ENCODE data around the gene NSUN2.

GRCh38 chr5:6556802-6557102 is 76.1 kb downstream of the NSUN2 start:
- TF ChIP-seq CTCF (conservative IDR thresholded peaks at IDR 0.05; ENCODE audit: low read depth, low read length) (no peak), RFX5 (IDR thresholded peaks at IDR 0.05; ENCODE audit: low read depth, low read length) (no peak), POLR2A (IDR thresholded peaks at IDR 0.05; ENCODE audit: low read depth, low read length) (no peak), RAD21 (IDR thresholded peaks at IDR 0.05; ENCODE audit: low read length) (no peak), CHD1 (IDR thresholded peaks at IDR 0.05; ENCODE audit: low read depth, low read length) (no peak), MAZ (IDR thresholded peaks at IDR 0.05; ENCODE audit: borderline replicate concordance, low read depth, low read length) (no peak), FOS (IDR thresholded peaks at IDR 0.05; ENCODE audit: low read depth, low read length) (no peak), NFE2L2 (IDR thresholded peaks at IDR 0.05; ENCODE audit: low read depth, low read length) (no peak), MXI1 (IDR thresholded peaks at IDR 0.05; ENCODE audit: borderline replicate concordance, low read depth, low read length) (no peak), SMC3 (IDR thresholded peaks at IDR 0.05; ENCODE audit: low read depth, low read length) (no peak), ELK1 (IDR thresholded peaks at IDR 0.05; ENCODE audit: borderline replicate concordance, low read depth, low read length) (no peak), BHLHE40 (IDR thresholded peaks at IDR 0.05; ENCODE audit: low read depth, low read length) (no peak), RCOR1 (IDR thresholded peaks at IDR 0.05; ENCODE audit: insufficient replicate concordance, low read length) (no peak), MAFK (IDR thresholded peaks at IDR 0.05; ENCODE audit: low read depth, low read length) (no peak)
